Activated T-cell treated with anti-CD3 and anti-CD28 coated beads, Interleukin-2, amount 50 U/mL, for 4 hours (primary cell): ENCODE results near the gene LDB2. TPM values are rescaled to one million over a fixed set of nuclear protein-coding genes. Genes with fewer than 3 reads are reported as not detected.

Experiments used
- ATAC-seq, 2 donors: fragments of 200-7000 bp; cut with Tn5 transposase; one replicate each; pipeline ENCODE4 v1.10.0; 2021
- DNase-seq: peaks from one replicate; pipeline ENCODE4 v3.0.0-alpha.2; 2020
- H3K27me3 Mint-ChIP-seq: one replicate; pipeline ENCODE4 v1.8.0; 2021; ENCODE audit warnings: low read depth, mixed read lengths
- H3K36me3 Mint-ChIP-seq: one replicate; pipeline ENCODE4 v1.8.0; 2022; ENCODE audit warnings: mixed read lengths; ENCODE audit not compliant: insufficient read depth
- H3K4me1 Mint-ChIP-seq: one replicate; pipeline ENCODE4 v1.8.0; 2021; ENCODE audit warnings: low read depth, mixed read lengths
- H3K4me3 Mint-ChIP-seq: one replicate; pipeline ENCODE4 v1.8.0; 2021; ENCODE audit warnings: mild to moderate bottlenecking, moderate library complexity, mixed read lengths
- H3K9me3 Mint-ChIP-seq: one replicate; pipeline ENCODE4 v1.8.0; 2021; ENCODE audit warnings: mixed read lengths
- total RNA-seq, 3 donors: library from RNA; stranded (reverse); gene quantifications; one replicate each; pipeline ENCODE4 v1.2.1, GENCODE V29; 2021

Gene LDB2
- total RNA-seq, 3 donors from 2014 or later: 0.11 TPM; not detected in 2

DNA sequence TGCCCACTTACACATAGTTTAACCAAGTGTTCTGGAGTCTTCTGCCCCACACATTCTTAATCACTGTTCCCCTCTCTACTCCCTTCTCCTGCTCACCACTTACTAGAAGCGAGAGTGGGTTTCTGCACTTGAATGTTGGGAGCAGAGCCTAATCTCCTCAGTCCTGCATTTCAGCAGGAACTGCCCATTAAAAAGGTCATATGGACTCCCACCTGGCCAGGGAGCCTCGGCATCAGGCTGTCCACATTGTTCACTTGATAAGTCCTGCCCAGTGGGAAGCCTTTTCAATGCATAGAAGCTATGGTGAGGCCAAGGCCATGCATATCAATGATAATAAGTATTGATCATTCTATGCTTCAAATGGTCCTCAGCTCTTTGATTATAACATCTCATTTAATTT lies 144.3 kb downstream of the LDB2 start:
- DNase-seq: no peak
- no peaks in the 10 kb centered on the region for H3K4me1 Mint-ChIP-seq
- no peaks in the 10 kb centered on the region for H3K36me3 Mint-ChIP-seq
- ATAC-seq: no peak
- H3K4me3 Mint-ChIP-seq: no peak overlapping the region
- H3K9me3 Mint-ChIP-seq: no peaks in the 10 kb centered on the region
- no peaks in the 10 kb centered on the region for H3K27me3 Mint-ChIP-seq

DNA sequence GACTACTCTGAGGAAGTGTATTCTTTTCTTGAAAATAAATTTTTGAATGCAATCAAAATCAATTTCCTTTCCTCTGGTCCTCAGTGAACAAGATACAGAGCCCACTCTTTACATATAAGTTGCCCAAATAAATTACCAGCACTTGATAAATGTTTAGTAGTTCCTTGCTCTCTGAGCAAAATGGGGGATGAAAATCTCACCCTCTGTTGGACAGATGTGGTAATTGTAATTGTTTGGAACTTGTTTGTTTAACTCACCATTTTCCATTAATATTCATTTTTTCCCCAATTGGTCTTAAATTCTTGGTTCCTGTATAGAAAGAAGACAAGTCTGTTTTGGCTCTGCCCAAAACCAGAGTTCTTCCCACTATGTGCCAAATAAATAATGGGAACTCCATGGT lies 146.3 kb downstream of the LDB2 start:
- no peak overlapping the region for H3K4me3 Mint-ChIP-seq
- H3K4me1 Mint-ChIP-seq: no peaks in the 10 kb centered on the region
- no peaks in the 10 kb centered on the region for H3K9me3 Mint-ChIP-seq
- H3K27me3 Mint-ChIP-seq: no peaks in the 10 kb centered on the region
- DNase-seq (no peak), ATAC-seq (no peak)
- H3K36me3 Mint-ChIP-seq: no peaks in the 10 kb centered on the region

DNA sequence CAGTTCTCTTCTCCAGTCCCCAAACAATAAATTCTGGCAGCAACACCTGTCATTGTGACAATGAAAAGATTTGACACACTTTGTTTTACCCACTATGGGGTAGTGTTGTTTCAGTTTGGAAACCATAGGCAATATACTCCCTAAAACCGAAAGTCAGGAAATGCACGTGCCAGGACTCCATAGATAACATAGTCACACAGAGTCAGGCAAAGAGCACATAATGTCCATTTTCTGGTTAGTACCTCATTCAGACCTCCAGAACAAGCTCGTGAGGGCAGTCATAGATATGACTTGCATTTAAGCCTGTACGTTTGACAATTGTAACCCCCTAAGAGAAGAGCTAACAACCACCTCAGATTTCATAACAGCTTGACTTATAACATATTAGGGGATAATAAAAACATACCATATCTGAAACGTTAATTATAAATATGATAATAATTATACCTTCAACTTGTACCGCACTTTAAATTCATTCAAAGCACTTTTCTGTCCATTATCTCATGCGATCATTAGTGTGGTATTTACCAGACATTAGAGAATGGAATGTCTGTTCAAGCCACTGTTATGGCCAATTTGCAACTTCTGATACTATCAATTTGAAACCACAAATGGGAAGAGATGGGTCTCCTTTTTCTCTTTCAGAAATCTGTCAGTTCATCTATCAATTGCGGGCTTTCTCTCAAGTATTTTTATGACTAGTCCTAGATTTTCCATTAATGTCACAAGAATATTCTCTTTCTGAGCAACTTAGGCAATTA lies 147.4 kb downstream of the LDB2 start:
- no peak for DNase-seq
- Mint-ChIP-seq H3K27me3 (no peaks in the 10 kb centered on the region), H3K4me3 (no peak overlapping the region), H3K9me3 (no peaks in the 10 kb centered on the region), H3K36me3 (no peaks in the 10 kb centered on the region), H3K4me1 (no peaks in the 10 kb centered on the region)
- ATAC-seq: no peak

GRCh38 chr4:16750216-16750615 lies 148.2 kb downstream of the LDB2 start:
- H3K4me1 Mint-ChIP-seq: no peaks in the 10 kb centered on the region
- no peak overlapping the region for H3K4me3 Mint-ChIP-seq
- DNase-seq (no peak), ATAC-seq (no peak)
- H3K36me3 Mint-ChIP-seq: no peaks in the 10 kb centered on the region
- H3K9me3 Mint-ChIP-seq: no peaks in the 10 kb centered on the region
- no peaks in the 10 kb centered on the region for H3K27me3 Mint-ChIP-seq

- H3K4me1 Mint-ChIP-seq: no peaks in the 10 kb centered on the region
- H3K27me3 Mint-ChIP-seq: peaks cover 2% of the 10 kb centered on the region
- H3K4me3 Mint-ChIP-seq: no peak overlapping the region
- H3K9me3 Mint-ChIP-seq: no peaks in the 10 kb centered on the region
- no peaks in the 10 kb centered on the region for H3K36me3 Mint-ChIP-seq
- DNase-seq (no peak), ATAC-seq (no peak)
These were observed 152.6 kb downstream of the LDB2 start for GRCh38 chr4:16745887-16746286.

DNA sequence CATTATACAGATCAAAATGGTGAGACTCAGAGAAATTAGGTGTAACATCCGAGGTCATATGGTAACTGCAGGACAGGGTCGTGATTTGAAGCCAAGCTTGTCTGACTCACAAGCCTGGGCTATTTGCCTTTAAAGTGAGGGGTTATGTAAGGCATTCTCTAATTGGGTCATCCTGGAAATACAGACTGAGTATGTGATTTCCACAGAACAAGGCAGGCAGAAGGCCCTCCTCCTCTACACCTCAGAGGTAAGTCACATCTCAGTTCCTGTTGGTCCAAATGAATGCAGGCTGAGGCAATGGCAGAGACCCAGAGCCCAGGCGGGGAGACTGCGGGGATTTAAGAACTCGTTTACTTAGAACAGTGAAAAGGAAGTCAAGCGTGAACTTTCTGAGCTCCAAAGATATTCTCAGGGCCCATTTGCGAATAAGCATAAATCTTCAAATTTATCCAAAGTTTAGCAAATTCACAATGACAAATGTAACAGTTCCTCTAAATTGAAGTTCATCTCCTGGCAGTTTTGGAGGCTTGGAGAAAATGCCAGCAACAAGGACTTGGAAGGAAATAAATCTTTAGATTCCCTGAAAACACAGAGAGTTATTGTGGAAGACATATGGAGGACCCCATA lies 153.3 kb downstream of the LDB2 start:
- H3K27me3 Mint-ChIP-seq: peaks cover 2% of the 10 kb centered on the region
- no peaks in the 10 kb centered on the region for H3K9me3 Mint-ChIP-seq
- no peak for DNase-seq
- no peak for ATAC-seq
- no peaks in the 10 kb centered on the region for H3K36me3 Mint-ChIP-seq
- no peaks in the 10 kb centered on the region for H3K4me1 Mint-ChIP-seq
- no peak overlapping the region for H3K4me3 Mint-ChIP-seq

GRCh38 chr4:16741287-16741686 lies 157.2 kb downstream of the LDB2 start:
- Mint-ChIP-seq H3K9me3 (peaks cover 4% of the 10 kb centered on the region), H3K27me3 (peaks cover 2% of the 10 kb centered on the region), H3K4me1 (no peaks in the 10 kb centered on the region), H3K36me3 (no peaks in the 10 kb centered on the region), H3K4me3 (no peak overlapping the region)
- no peak for ATAC-seq
- no peak for DNase-seq

DNA sequence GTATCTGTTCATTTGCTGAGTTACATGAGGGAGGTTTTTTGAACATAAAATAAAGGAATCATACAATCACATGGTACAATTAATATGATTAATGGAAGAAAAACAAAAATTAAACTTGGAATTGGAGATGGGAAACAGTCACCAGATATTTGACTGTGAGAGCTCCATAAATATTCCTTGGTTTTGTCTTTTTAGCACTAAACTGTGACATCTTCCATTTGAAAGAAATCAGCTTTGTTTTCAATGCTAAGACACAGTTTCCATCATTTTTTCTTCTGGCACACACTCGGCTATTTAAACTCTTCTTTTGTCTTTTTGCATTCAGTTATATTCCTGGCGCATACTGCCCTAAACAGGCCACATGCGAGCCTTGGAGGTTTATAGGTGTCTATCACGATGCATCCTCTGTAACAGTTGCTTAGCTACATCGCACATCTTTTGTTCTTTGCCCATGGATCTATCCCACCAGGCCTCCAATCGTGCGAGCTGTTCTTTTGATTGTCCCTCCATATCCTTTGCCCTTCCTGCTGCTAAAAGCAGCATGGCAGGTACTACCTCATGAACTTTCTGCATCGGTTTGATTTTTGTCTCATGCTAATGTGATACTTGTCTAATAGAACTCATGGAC lies 158.3 kb downstream of the LDB2 start:
- H3K27me3 Mint-ChIP-seq: peaks cover 2% of the 10 kb centered on the region
- H3K4me3 Mint-ChIP-seq: no peak overlapping the region
- DNase-seq: no peak
- peaks cover 4% of the 10 kb centered on the region for H3K9me3 Mint-ChIP-seq
- H3K4me1 Mint-ChIP-seq: no peaks in the 10 kb centered on the region
- H3K36me3 Mint-ChIP-seq: no peaks in the 10 kb centered on the region
- no peak for ATAC-seq

- H3K4me1 Mint-ChIP-seq: no peaks in the 10 kb centered on the region
- DNase-seq (no peak), ATAC-seq (no peak)
- H3K27me3 Mint-ChIP-seq: peaks cover 2% of the 10 kb centered on the region
- H3K36me3 Mint-ChIP-seq: no peaks in the 10 kb centered on the region
- H3K4me3 Mint-ChIP-seq: no peak overlapping the region
- peaks cover 4% of the 10 kb centered on the region for H3K9me3 Mint-ChIP-seq
These were observed 159.9 kb downstream of the LDB2 start for GRCh38 chr4:16738558-16738957.

- Mint-ChIP-seq H3K27me3 (no peaks in the 10 kb centered on the region), H3K4me3 (no peak overlapping the region), H3K4me1 (no peaks in the 10 kb centered on the region), H3K9me3 (peaks cover 4% of the 10 kb centered on the region), H3K36me3 (no peaks in the 10 kb centered on the region)
- ATAC-seq (no peak), DNase-seq (no peak)
These were observed 164.9 kb downstream of the LDB2 start for GRCh38 chr4:16733509-16733908.

GRCh38 chr4:16732741-16733140 lies 165.7 kb downstream of the LDB2 start:
- H3K36me3 Mint-ChIP-seq: no peaks in the 10 kb centered on the region
- H3K27me3 Mint-ChIP-seq: no peaks in the 10 kb centered on the region
- DNase-seq: no peak
- no peak for ATAC-seq
- H3K4me1 Mint-ChIP-seq: no peaks in the 10 kb centered on the region
- H3K9me3 Mint-ChIP-seq: no peaks in the 10 kb centered on the region
- no peak overlapping the region for H3K4me3 Mint-ChIP-seq

GRCh38 chr4:16731776-16732380 lies 166.6 kb downstream of the LDB2 start:
- DNase-seq (no peak), ATAC-seq (no peak)
- Mint-ChIP-seq H3K27me3 (no peaks in the 10 kb centered on the region), H3K9me3 (no peaks in the 10 kb centered on the region), H3K4me3 (no peak overlapping the region), H3K36me3 (no peaks in the 10 kb centered on the region), H3K4me1 (no peaks in the 10 kb centered on the region)

GRCh38 chr4:16730522-16731205 lies 167.8 kb downstream of the LDB2 start:
- ATAC-seq (no peak), DNase-seq (no peak)
- no peaks in the 10 kb centered on the region for H3K36me3 Mint-ChIP-seq
- H3K27me3 Mint-ChIP-seq: no peaks in the 10 kb centered on the region
- H3K9me3 Mint-ChIP-seq: peaks cover under 1% of the 10 kb centered on the region
- H3K4me1 Mint-ChIP-seq: no peaks in the 10 kb centered on the region
- H3K4me3 Mint-ChIP-seq: no peak overlapping the region

DNA sequence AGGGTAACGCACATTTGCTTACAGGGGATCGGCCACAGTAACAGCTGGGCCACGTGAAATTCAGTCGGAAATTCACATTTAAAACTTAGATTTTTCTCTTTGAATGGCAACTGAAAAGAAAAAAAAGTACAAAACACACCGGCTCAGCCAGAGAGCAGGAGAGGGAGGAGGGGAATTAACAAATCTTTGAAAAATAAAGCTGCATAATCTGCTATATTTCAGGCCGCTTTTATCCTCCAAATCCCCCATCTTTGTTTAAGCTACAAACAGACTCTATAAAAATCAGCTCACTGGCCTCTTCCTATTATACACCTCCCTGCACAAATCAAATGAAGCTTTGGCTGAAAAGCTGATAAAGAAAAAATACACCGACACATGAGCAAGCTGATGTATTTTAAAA lies 169.1 kb downstream of the LDB2 start:
- H3K4me1 Mint-ChIP-seq: no peaks in the 10 kb centered on the region
- no peak overlapping the region for H3K4me3 Mint-ChIP-seq
- H3K9me3 Mint-ChIP-seq: peaks cover 7% of the 10 kb centered on the region
- ATAC-seq: no peak
- H3K36me3 Mint-ChIP-seq: no peaks in the 10 kb centered on the region
- no peak for DNase-seq
- H3K27me3 Mint-ChIP-seq: no peaks in the 10 kb centered on the region
